ENCODE data around the gene COX19. TPM values are rescaled to one million over a fixed set of nuclear protein-coding genes. Genes with fewer than 3 reads are reported as not detected.
A peak's percentile ranks its signal among the peaks of the same experiment; 100 is the strongest.
"Not testable (repeated sequence)": the region's sequence is repeated elsewhere in the genome, so short reads cannot be mapped to it uniquely, and the experiment has no call there.

Gene COX19
- total and polyA plus RNA-seq, 5 experiments from 2014 or later = 19.3 to 49.0 (median 21.5) TPM

DNA sequence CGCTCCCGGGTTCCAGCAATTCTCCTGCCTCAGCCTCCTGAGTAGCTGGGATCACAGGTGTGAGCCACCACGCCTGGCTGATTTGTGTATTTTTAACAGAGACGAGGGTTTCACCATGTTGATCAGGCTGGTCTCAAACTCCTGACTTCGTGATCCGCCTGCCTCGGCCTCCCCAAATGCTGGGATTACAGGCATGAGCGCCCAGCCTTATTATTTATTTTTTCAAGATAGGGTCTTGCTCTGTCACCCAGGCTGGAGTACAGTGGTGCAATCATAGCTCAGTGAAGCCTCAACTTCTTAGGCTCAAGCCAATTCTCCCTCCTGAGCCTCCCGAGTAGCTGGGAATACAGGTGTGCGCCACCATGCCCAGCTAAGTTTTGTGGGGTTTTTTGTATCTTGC is 15.6 kb downstream of the COX19 start:
- Mint-ChIP-seq H3K27ac (peak overlapping the region in 1 of 10 donors; percentile 45), H3K4me1 (peaks cover 7 to 26% (median 16%) of the 10 kb centered on the region in 4 donors)
- not testable (repeated sequence) for H3K27me3 Mint-ChIP-seq, H3K9me3 Mint-ChIP-seq, H3K36me3 Mint-ChIP-seq, H3K4me3 Mint-ChIP-seq, ATAC-seq
- DNase-seq = peak in 1 of 10 donors; percentile 27
- POLR2A ChIA-PET = interaction anchor here (0.9 kb wide), 1 partner anchor 50 kb away, joined by 3 read pairs; no protein-coding TSS in a partner anchor

DNA sequence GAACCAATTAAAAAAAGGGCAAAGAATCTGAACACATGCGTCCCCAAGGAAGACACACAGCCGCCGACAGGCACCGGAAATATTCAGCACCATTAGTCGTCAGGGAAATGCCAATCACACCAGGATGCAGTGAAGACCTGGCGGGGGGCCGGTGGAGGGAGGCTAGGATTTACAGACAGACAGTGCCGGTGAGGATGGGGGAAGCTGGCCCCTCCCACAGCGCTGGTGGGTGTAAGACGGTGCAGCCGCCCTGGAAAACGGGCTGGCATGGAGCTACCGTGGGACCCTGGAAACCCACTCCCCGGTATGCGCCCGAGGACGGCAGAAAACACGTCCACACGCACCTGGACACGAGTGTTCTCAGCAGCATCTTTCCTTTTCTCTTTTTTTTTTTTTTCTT is 16.1 kb downstream of the COX19 start:
- Mint-ChIP-seq H3K27ac (peak overlapping the region in 1 of 10 donors; percentile 39), H3K36me3 (no peaks in the 10 kb centered on the region), H3K27me3 (peaks cover 0 to 6% (median 4%) of the 10 kb centered on the region in 5 donors), H3K4me1 (peaks cover 6 to 21% (median 13%) of the 10 kb centered on the region in 4 donors), H3K4me3 (no peak overlapping the region), H3K9me3 (no peaks in the 10 kb centered on the region)
- DNase-seq (peak in 1 of 10 donors; percentile 55), ATAC-seq (no peak)
- POLR2A ChIA-PET = interaction anchor here (0.9 kb wide), 1 partner anchor 49 kb away, joined by 3 read pairs; no protein-coding TSS in a partner anchor

DNA sequence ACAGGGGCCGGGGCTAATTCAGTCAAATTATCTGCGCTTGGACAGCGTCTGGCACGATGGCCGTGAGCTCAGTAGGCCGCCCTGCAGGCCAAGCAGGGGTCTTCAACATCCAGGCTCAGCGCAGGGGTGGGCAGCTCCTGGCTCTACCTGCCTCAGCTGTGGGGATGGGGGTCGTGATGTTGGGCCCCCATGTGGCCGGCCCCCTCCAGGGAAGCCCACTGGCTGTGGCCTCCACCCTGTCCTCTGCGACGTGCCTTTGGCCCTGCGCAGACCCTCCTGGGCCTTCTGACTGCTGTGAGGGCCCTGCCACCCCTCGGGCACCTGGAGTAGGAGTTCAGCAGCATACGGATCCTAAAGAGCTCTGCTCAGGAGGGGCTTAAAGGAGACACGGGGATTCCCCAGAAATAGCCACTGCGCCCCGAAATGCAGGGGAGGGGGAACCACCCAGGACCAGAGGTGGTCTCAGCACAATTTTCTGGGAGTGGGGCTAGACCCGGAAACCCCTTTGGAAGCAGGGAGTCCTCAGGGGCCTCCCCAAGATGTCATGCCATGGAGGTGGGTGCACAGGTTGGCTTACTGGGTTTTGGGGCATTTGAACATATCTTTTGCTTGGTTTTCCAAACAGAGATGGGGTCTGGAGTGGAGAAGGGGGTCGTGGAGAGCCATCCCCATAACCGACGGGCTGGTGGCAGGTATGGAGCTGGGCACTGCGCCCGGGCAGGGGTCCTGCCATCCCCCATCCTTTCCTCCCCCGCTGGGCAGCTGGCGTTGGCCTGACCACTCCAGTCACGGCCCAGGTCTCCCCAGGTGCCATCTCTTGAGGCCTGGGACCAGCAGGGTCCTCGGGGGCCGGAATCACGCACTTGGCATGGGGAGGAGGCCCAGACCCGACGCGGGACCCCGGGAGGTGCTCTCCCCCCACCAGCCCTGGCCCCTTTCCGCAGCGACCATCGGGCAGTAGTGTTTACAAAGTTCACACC is 16.8 kb downstream of the COX19 start:
- H3K4me1 Mint-ChIP-seq = peaks cover 3 to 16% (median 7%) of the 10 kb centered on the region in 4 donors
- H3K27ac Mint-ChIP-seq = no peak overlapping the region
- POLR2A ChIA-PET = interaction anchor here (0.7 to 1.6 kb wide), 3 partner anchors 8 to 48 kb away, joined by 3 to 4 read pairs (median 3); no protein-coding TSS in a partner anchor
- ATAC-seq (no peak), DNase-seq (peak in 1 of 10 donors; percentile 50)
- peaks cover 0 to 6% (median 4%) of the 10 kb centered on the region in 5 donors for H3K27me3 Mint-ChIP-seq
- H3K9me3 Mint-ChIP-seq = no peaks in the 10 kb centered on the region
- H3K36me3 Mint-ChIP-seq = no peaks in the 10 kb centered on the region
- H3K4me3 Mint-ChIP-seq = no peak overlapping the region

DNA sequence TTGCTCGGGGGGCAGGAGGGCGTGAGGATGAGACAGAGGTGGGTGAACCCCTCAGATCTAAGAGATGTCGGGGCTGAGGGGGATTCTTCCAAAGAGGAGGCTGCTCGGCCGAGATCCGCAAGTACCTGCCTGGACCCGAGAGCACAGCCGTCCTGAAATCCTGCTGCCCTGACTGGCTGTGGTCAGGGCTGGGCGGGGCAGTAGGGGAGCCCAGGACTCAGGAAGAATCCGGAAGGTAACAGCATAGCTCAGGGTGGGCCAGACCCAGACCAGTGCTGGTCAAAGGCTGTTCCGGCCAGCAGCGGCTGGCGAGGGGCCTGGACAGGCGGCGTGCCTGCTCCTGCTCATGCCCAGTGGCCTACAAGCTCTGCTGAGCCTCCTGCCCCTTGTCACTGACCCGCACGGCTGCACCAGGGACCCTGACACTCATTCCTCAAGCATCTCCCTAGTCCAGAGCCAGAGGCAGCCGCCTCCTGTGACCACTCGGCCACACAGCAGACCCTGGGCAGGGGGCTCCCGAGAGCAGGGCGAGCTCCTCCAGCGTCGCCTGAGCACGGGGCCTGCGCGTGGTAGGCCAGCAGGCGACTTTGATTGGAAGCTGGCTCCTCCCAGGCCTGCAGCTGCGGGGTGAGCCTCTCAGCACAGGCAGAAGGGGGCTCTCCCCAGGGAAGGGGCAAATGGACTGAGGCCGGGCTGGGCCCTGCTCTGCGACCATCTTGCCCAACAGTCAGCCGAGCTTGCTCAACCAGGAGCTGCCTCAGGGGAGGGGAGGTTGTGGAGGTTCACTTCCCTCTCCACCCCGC is 17.7 kb downstream of the COX19 start:
- peak in 1 of 10 donors; percentile 56 for DNase-seq
- Mint-ChIP-seq H3K4me3 (no peak overlapping the region), H3K36me3 (no peaks in the 10 kb centered on the region), H3K9me3 (no peaks in the 10 kb centered on the region), H3K27ac (no peak overlapping the region), H3K27me3 (peaks cover 0 to 6% (median 4%) of the 10 kb centered on the region in 5 donors), H3K4me1 (peaks cover 0 to 15% (median 5%) of the 10 kb centered on the region in 4 donors)
- POLR2A ChIA-PET = interaction anchor here (0.7 to 1.6 kb wide), 2 partner anchors 9 to 15 kb away, joined by 3 to 4 read pairs; no protein-coding TSS in a partner anchor
- ATAC-seq = no peak

DNA sequence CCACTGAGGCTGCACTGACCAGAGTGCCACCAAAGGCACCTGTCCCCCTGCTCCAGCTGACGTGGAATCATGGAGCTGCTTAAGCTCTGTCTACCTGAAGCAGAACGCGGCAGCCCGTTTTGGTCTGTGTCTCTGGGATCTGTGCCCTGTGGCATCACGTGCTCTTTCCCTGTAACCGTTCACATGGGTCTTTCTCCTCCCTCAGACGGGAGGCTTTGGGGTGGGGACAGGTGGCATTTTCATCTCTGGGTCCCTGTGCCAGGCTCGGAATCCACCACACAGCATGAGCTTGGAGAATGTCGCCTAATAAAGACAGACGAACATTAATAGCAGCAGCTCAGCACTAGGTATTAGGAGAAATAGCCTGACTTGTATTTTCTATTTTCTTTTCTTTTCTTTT is 19.3 kb downstream of the COX19 start:
- Mint-ChIP-seq H3K27me3 (peaks cover 0 to 2% (median 0%) of the 10 kb centered on the region in 5 donors), H3K4me1 (peaks cover 0 to 10% (median 4%) of the 10 kb centered on the region in 4 donors), H3K4me3 (peak overlapping the region; percentile 40 to 81 (median 64)), H3K27ac (peak overlapping the region in 2 of 10 donors; percentile 40 to 84), H3K36me3 (no peaks in the 10 kb centered on the region), H3K9me3 (no peaks in the 10 kb centered on the region)
- no peak for DNase-seq
- no peak for ATAC-seq
- POLR2A ChIA-PET = interaction anchor here (0.7 to 1.4 kb wide), 3 partner anchors 28 to 111 kb away, joined by 3 to 7 read pairs (median 3); partner anchors contain the start of gene GET4

DNA sequence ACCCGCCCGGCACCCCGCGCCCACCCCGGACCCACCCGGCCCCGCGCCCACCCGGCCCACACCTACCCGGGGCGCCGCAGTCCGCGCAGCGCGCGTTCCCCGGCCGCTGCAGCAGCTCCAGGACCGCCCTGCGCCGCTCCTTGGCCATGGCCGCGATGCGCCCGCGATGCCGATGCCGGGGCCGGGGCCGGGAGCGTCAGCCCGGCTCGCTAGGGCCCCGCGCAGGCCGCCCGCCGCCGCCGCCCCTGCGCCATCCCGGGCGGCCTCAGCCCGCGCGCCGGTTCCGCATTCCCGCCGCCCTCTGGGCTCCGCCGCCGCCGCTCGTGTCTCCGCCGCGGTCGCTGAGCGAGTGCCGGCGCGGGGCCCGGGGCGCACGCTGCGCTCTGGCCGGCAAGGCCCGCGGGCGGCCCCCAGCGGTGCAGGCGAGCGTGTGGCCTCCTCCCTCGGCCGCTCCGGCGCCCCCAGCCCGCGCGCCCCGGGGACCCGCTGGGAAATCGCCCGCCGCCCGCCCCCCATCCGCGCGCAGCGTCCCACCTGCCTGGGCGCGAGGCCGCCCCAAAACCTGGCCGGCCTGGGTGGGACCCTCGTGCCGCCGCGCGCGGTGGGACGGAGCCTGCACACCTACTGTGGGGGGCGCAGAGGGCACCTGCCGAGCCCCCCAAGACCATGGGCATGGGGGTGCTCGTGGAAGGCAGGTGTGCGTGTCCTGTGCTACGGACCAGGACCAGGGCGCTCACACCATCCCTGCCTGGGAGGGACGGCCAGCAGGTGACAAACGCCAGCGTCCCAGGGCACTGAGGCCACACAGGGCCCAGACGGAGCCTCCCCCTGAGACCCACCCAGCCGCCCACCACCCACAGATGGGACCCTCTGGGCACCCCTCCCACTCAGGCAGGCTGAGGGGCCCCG is 20.8 kb downstream of the COX19 start, which contains the start of gene ADAP1:
ADAP1 (minus strand) TSS at position 351 of the 909 bp plus-strand sequence; CDS start at position 148, 203 bp downstream.
- no peaks in the 10 kb centered on the region for H3K36me3 Mint-ChIP-seq
- H3K4me1 Mint-ChIP-seq = peaks cover 0 to 14% (median 5%) of the 10 kb centered on the region in 4 donors
- DNase-seq = peak; percentile 25 to 72 (median 50)
- peak within 1 kb of the TSS; percentile 67 to 80 (median 75) for H3K4me3 Mint-ChIP-seq
- peak within 1 kb of the TSS in 3 of 10 donors; percentile 57 to 74 (median 57) for H3K27ac Mint-ChIP-seq
- POLR2A ChIA-PET = interaction anchor here (0.6 to 2.4 kb wide), 5 partner anchors 21 to 78 kb away, joined by 3 to 11 read pairs (median 5); partner anchors contain the start of genes COX19 and GET4
- H3K27me3 Mint-ChIP-seq = peaks cover 0 to 2% (median 0%) of the 10 kb centered on the region in 5 donors
- no peaks in the 10 kb centered on the region for H3K9me3 Mint-ChIP-seq
- peak; percentile 83 to 91 for ATAC-seq

DNA sequence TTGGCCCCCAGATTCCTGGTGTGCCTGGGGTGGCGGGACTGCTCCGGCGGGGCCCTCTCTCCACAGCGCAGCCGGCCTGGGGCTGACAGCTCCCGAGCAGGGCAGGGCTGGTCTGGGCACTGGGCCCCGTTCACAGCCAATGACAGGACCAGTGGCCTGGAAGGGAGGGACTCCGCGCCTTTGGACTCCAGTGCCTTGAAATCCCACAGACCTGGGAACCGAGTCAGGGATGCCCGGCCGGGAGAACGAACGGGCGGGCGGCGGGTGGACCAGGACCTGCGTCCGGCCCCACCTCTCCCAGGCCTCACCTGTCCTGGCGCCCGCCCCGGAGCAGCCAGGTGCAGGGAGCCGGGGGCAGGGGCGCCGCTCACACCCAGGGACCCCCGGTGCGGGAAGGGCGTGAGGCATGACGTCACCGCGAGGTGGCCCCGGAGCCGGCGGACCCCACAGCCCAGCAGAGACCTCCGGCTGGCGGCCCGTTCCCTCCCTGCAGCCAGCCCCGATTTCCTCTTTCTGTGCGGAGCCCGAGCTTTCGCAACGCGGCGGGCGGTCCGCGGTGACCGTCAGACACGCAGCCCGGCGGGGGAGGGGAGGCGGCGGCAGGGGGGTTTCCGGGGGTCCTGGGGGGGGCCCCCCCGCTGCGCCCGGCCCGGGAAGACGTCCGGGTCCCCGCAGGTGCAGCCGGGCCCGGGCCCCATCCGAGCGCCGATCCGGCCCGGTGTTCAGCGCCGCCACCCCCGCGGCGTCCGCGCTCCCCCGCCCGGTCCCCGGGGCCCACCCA is 21.6 kb downstream of the COX19 start:
- POLR2A ChIA-PET = interaction anchor here (0.6 to 2.4 kb wide), 5 partner anchors 21 to 44 kb away, joined by 3 to 11 read pairs (median 5); partner anchors contain the start of gene COX19
- H3K9me3 Mint-ChIP-seq = no peaks in the 10 kb centered on the region
- H3K27ac Mint-ChIP-seq = no peak overlapping the region
- ATAC-seq (peak; percentile 39 to 48), DNase-seq (peak in 2 of 10 donors; percentile 12 to 60)
- H3K27me3 Mint-ChIP-seq = peaks cover 0 to 2% (median 0%) of the 10 kb centered on the region in 5 donors
- H3K36me3 Mint-ChIP-seq = no peaks in the 10 kb centered on the region
- H3K4me1 Mint-ChIP-seq = peaks cover 0 to 14% (median 6%) of the 10 kb centered on the region in 4 donors
- peak overlapping the region in 5 of 10 donors; percentile 33 to 54 (median 50) for H3K4me3 Mint-ChIP-seq

DNA sequence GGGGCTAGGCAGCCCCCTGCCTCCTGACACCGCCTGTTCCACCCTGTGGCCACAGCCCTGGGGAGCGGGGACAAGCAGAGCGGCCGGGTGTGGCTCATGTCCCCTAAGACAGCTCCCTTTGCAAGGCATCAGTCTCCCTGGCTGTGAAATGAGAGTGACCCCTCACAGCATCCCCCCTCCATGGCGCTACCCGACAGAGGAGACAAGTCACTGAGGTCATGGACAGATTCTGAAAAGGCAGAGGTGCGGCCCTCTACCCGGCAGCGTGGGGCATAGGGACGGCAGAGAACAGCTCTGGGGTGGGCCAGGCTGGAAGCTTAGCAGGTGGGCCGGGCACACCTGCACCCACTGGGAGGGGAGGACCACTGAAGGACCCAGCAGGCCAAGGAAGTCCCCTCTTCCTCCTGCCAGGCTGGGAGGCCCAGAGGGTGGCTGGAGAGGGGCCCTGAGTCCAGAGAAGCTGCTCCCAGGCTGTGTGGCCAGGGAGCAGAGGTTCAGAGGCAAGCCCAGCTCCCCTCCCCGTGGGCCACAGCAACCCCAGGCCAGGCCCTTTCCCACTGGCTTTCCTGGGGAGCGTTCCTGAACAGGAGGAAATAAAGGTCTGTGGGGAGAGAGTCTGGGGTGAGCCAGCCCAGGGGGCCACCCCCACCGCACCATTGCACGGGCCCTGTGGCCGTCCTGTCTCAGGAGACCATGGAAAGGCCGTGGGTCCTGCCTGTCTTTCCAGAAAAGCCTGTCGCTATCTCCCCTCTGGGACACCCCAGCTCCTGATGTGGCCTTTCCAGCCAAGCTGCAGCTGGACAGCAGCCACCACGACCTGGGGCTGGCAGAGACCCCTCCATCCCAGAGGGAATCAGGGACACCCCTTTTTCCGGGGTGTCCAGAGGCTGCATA is 22.6 kb downstream of the COX19 start:
- peaks cover 0 to 14% (median 7%) of the 10 kb centered on the region in 4 donors for H3K4me1 Mint-ChIP-seq
- no peak for ATAC-seq
- no peaks in the 10 kb centered on the region for H3K9me3 Mint-ChIP-seq
- peak overlapping the region; percentile 22 to 85 (median 54) for H3K4me3 Mint-ChIP-seq
- H3K27me3 Mint-ChIP-seq = peaks cover 0 to 2% (median 0%) of the 10 kb centered on the region in 5 donors
- POLR2A ChIA-PET = interaction anchor here (1.0 to 2.4 kb wide), 5 partner anchors 22 to 78 kb away, joined by 3 to 11 read pairs (median 5); partner anchors contain the start of gene COX19
- H3K27ac Mint-ChIP-seq = peak overlapping the region in 4 of 10 donors; percentile 24 to 48 (median 36)
- no peaks in the 10 kb centered on the region for H3K36me3 Mint-ChIP-seq
- peak in 1 of 10 donors; percentile 52 for DNase-seq

DNA sequence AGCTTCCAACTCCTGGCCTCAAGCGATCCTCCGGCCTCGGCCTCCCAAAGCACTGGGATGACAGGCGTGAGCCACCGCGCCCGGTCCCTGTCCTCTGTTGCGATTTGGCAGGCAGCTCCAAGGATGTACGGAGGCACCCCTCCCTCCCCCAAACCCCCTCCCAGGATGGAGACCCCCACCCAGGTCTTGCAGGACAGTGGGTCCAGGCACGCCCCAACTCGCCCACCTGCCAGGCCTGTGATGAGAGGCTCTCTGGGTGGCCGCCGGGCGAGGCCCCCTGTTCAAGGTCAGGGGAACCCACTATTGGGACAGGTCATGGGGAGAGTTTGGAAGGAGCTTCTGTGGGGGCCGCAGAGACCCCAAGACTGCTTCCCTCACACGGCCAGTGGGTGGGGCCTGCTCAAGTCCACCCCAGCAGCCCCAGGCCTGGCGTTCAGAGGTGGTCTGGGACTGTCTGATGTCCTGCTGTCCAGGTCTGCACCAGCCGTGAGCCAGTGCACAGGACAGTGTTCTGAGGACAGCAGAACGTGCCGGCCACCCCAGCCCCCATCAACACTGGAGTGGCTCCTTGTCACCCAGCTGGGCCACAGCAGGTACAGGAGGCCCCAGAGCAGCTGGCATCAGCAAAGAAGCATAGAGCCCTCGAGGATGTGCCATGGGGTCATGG is 23.3 kb downstream of the COX19 start:
- POLR2A ChIA-PET = interaction anchor here (1.0 to 1.7 kb wide), 4 partner anchors 26 to 77 kb away, joined by 3 to 5 read pairs (median 5); no protein-coding TSS in a partner anchor
- no peaks in the 10 kb centered on the region for H3K9me3 Mint-ChIP-seq
- peaks cover 0 to 2% (median 0%) of the 10 kb centered on the region in 5 donors for H3K27me3 Mint-ChIP-seq
- peaks cover 0 to 14% (median 7%) of the 10 kb centered on the region in 4 donors for H3K4me1 Mint-ChIP-seq
- ATAC-seq (no peak), DNase-seq (peak in 1 of 10 donors; percentile 43)
- peak overlapping the region in 2 of 10 donors; percentile 37 to 48 for H3K27ac Mint-ChIP-seq
- peak overlapping the region in 6 of 10 donors; percentile 22 to 85 (median 61) for H3K4me3 Mint-ChIP-seq
- no peaks in the 10 kb centered on the region for H3K36me3 Mint-ChIP-seq
